Esophagus muscularis mucosa (tissue), 4 donors: Measurements from ENCODE around the gene TSSK2.

Source experiments
- CTCF ChIP-seq, 3 experiments: fragments of 200-600 bp in 2 of 3; fragments of 450-650 bp in 1 of 3; sonication (generic) in 2 of 3; IDR thresholded peaks; one replicate each; pipeline ENCODE4 v1.5.1; 2017 to 2019; ENCODE audit warnings: antibody characterized with exemption in 3 of 3, mild to moderate bottlenecking in 2 of 3, moderate library complexity in 1 of 3
- EP300 ChIP-seq: sonication (generic); formaldehyde crosslinking; IDR thresholded peaks from one replicate; pipeline ENCODE4 v1.6.1; 2017; ENCODE audit warnings: antibody characterized with exemption
- POLR2A ChIP-seq: fragments of 450-650 bp; IDR thresholded peaks from one replicate; pipeline ENCODE4 v1.6.1; 2017; ENCODE audit warnings: antibody characterized with exemption, moderate library complexity, mild to moderate bottlenecking, low read depth
- POLR2AphosphoS5 ChIP-seq, 2 donors: sonication (generic); formaldehyde crosslinking; IDR thresholded peaks; one replicate each; pipeline ENCODE4 v1.6.1; 2017; ENCODE audit warnings: antibody characterized with exemption in 2 of 2

GRCh38 chr22:19176175-19176643 lies 45.1 kb downstream of the TSSK2 start:
- TF ChIP-seq POLR2AphosphoS5 (IDR thresholded peaks at IDR 0.05) (no peak), POLR2A (no peak), CTCF (IDR thresholded peaks at IDR 0.05) (no peak), EP300 (no peak)
